C4-2B (cell line): ENCODE results near the gene SLC10A6.

ENCODE experiments used
- ZFX ChIP-seq: fragments of 450-650 bp; IDR thresholded peaks from 2 replicates; pipeline ENCODE4 v1.6.1; 2017
- TF ChIP-seq, protein P1 (sequence below): fragments of 450-650 bp; conservative IDR thresholded peaks from 2 replicates; pipeline ENCODE4 v1.5.1; 2017; ENCODE audit warnings: mild to moderate bottlenecking

DNA sequence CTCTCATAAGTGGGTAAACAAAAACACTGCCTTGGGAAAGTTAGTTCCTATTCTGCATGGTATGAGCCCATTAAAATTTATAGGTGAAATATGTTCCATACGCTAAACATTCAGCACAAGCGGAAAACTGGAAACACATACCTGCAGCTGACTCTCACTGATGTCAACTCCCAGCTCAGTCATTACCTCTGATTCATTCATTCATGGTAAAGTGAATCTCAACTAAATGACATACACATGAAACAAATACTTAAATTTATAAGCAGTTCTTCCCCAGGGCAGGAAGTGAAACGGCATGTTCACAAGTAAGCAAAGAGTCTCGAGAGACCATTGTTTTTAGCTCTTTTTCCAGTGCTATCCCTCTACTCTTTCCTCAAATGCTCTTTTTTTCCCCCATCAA, 1.6 kb downstream of the SLC10A6 start:
- TF ChIP-seq, protein P1, sequence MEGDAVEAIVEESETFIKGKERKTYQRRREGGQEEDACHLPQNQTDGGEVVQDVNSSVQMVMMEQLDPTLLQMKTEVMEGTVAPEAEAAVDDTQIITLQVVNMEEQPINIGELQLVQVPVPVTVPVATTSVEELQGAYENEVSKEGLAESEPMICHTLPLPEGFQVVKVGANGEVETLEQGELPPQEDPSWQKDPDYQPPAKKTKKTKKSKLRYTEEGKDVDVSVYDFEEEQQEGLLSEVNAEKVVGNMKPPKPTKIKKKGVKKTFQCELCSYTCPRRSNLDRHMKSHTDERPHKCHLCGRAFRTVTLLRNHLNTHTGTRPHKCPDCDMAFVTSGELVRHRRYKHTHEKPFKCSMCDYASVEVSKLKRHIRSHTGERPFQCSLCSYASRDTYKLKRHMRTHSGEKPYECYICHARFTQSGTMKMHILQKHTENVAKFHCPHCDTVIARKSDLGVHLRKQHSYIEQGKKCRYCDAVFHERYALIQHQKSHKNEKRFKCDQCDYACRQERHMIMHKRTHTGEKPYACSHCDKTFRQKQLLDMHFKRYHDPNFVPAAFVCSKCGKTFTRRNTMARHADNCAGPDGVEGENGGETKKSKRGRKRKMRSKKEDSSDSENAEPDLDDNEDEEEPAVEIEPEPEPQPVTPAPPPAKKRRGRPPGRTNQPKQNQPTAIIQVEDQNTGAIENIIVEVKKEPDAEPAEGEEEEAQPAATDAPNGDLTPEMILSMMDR, result no peak
- TF ChIP-seq ZFX, result no peak
